ENCODE results near the gene OR4C3.
"Not testable (repeated sequence)": the region's sequence is repeated elsewhere in the genome, so short reads cannot be mapped to it uniquely, and the experiment has no call there.

OR4C3 gene

GRCh38 chr11:48324620-48325019 lies at the start of gene OR4C3:
TSS of gene OR4C3 (plus strand) at chr11:48324920. CDS start at chr11:48325022, 102 bp downstream.
- not testable (repeated sequence) for H3K4me3 ChIP-seq (ENCODE audit: low read depth, low read length)

- H3K4me3 ChIP-seq (ENCODE audit: low read depth, low read length): no peak within 1 kb of the TSS
These were observed 18.8 kb upstream of the OR4C3 start, which contains the start of gene OR4S1 for GRCh38 chr11:48305923-48306322. TSS of gene OR4S1 (plus strand) at chr11:48306223. CDS start at chr11:48306223, 0 bp downstream.

GRCh38 chr11:48307760-48308386 lies 16.8 kb upstream of the OR4C3 start:
- H3K4me3 ChIP-seq (ENCODE audit: low read depth, low read length): no peak overlapping the region

GRCh38 chr11:48313590-48313989 lies 11.1 kb upstream of the OR4C3 start:
- H3K4me3 ChIP-seq (ENCODE audit: low read depth, low read length): not testable (repeated sequence)

- not testable (repeated sequence) for H3K4me3 ChIP-seq (ENCODE audit: low read depth, low read length)
These were observed 4.9 kb upstream of the OR4C3 start for GRCh38 chr11:48319813-48320212.

GRCh38 chr11:48341466-48341865 lies 16.7 kb downstream of the OR4C3 start:
- H3K4me3 ChIP-seq (ENCODE audit: low read depth, low read length): no peak overlapping the region

GRCh38 chr11:48342505-48342904 lies 17.8 kb downstream of the OR4C3 start:
- H3K4me3 ChIP-seq (ENCODE audit: low read depth, low read length): not testable (repeated sequence)

GRCh38 chr11:48346286-48346685 lies 21.6 kb downstream of the OR4C3 start:
- not testable (repeated sequence) for H3K4me3 ChIP-seq (ENCODE audit: low read depth, low read length)

DNA sequence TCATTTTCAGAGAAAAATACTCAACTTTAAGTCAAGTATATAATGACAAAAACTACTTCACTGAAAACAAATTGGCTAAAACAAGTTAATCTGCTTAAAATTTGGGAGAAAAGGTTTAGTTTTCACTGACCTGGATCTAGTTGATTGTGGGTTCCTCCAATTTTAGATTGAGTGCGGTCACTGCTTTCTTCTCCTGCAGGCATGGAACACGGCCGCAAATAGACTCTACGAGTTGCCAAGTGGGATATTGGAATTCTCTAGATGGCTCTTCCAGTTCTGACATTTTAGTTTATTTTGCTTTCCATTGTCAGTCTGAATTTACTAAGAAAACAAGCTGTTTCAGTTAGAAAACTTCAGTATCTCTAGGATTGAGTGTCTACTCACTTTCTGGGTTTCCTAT lies 29.3 kb downstream of the OR4C3 start:
- no peak overlapping the region for H3K4me3 ChIP-seq (ENCODE audit: low read depth, low read length)

DNA sequence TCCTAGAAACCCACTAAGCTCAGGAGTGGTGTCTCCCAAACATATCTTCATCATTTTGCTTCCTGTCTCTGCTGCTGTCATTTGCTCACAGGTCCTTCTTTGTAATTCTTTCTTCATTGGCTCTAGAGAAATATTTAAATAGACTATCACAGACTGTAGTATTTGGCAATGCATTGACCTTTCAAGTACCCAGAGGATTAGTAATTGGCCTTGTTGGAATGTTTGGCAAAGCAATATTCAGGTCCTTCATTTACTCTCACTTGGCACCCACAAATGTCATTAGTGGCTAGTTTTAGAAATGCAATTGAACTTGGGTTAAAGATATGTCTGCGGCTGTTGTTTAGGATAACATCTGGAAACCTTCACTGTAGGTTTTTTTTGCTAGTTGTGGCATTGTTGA lies 30.0 kb downstream of the OR4C3 start:
- no peak overlapping the region for H3K4me3 ChIP-seq (ENCODE audit: low read depth, low read length)

GRCh38 chr11:48361289-48361688 lies 36.6 kb downstream of the OR4C3 start:
- H3K4me3 ChIP-seq (ENCODE audit: low read depth, low read length): not testable (repeated sequence)

DNA sequence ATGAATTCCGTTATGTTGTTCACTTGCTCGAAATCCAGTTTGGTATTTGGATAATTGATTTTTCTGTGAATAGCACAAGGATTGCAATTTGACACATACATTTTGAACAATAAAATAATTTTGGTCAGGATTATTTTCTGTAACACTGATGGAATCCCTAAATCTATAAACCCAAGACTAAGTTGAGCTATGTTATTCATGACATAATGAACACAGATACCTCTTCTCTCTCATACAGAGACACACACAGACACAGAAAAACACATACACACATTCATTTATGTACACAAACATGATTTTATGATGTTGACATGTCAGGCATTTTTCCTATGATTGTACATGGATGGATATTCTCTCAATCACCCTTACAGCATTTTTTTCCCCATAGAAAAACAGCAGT lies 41.6 kb downstream of the OR4C3 start, which contains the start of gene OR4C5:
Gene OR4C5, minus strand, starts transcription at position 101 of the 400 bp plus-strand sequence. Its CDS starts 0 bp downstream, at position 101.
- no peak within 1 kb of the TSS for H3K4me3 ChIP-seq (ENCODE audit: low read depth, low read length)
